ENCODE measurements around the gene ALDOB.

- no peak for TF ChIP-seq CTCF (IDR thresholded peaks at IDR 0.05)
- no peak for TF ChIP-seq POLR2AphosphoS5 (IDR thresholded peaks at IDR 0.05; ENCODE audit: low read depth, low read length)
- no peak for TF ChIP-seq TCF7L2 (IDR thresholded peaks at IDR 0.05; ENCODE audit: low read depth, low read length)
- no peak for TF ChIP-seq SIN3A (IDR thresholded peaks at IDR 0.05; ENCODE audit: borderline replicate concordance, insufficient read depth, low read depth, low read length)
- TF ChIP-seq REST (IDR thresholded peaks at IDR 0.05; ENCODE audit: insufficient read depth in 1 of 2, low read depth in 2 of 2, low read length in 1 of 2), result no peak
These were observed 45.7 kb upstream of the ALDOB start for GRCh38 chr9:101481261-101481660.

Data from Panc1 (cell line).